A549 (cell line): ENCODE results near the gene LDAF1. TPM values are rescaled to one million over a fixed set of nuclear protein-coding genes. Genes with fewer than 3 reads are reported as not detected.

Source experiments
- ATAC-seq, 2 experiments: fragments of 200-7000 bp in 1 of 2; fragments of >200 bp in 1 of 2; cut with Nextera tagmentation in 1 of 2; cut with Tn5 transposase in 1 of 2; 3 replicates each; pipeline versions ENCODE4 v1.8.0 to v1.9.1; 2018 to 2020; ENCODE audit warnings: mild to moderate bottlenecking in 1 of 2, moderate library complexity in 1 of 2
- CTCF ChIA-PET: fragments of 300-600 bp; sonication (Branson Sonifier 250); formaldehyde crosslinking; extraction: SDS; loops from one replicate; lab custom pipeline; 2021; ENCODE audit warnings: antibody characterized with exemption, inconsistent platforms; lab: Yijun Ruan, JAX
- POLR2A ChIA-PET: fragments of 350-600 bp; formaldehyde crosslinking; extraction: SDS; loops from one replicate; lab custom pipeline; 2021; ENCODE audit warnings: antibody characterized with exemption, inconsistent platforms; lab: Yijun Ruan, JAX
- DNase-seq, 2 experiments: peaks; one replicate each; pipeline versions ENCODE4 v3.0.0 to v3.0.0-alpha.2; 2011 to 2016; ENCODE audit warnings: low read depth in 1 of 2, low spot score in 1 of 2
- FAIRE-seq: peaks from 2 replicates; lab custom pipeline; 2011; peaks lifted over from hg19 to GRCh38; lab: Jason Lieb, UNC
- H3K27ac ChIP-seq, 2 experiments: fragments of >200 bp; sonication (Bioruptor Twin); formaldehyde crosslinking; 3 replicates each; pipeline ENCODE4 v1.5.1; 2016 to 2017
- H3K4me1 ChIP-seq: fragments of >200 bp; sonication (Bioruptor Twin); formaldehyde crosslinking; 3 replicates; pipeline ENCODE4 v1.6.1; 2016
- H3K4me2 ChIP-seq: fragments of >200 bp; sonication (Bioruptor Twin); formaldehyde crosslinking; 3 replicates; pipeline ENCODE4 v1.6.1; 2016
- H3K4me3 ChIP-seq: fragments of >200 bp; sonication (Bioruptor Twin); formaldehyde crosslinking; 3 replicates; pipeline ENCODE4 v1.5.1; 2016
- H3K9me3 ChIP-seq: fragments of >200 bp; sonication (Bioruptor Twin); formaldehyde crosslinking; 3 replicates; pipeline ENCODE4 v1.6.1; 2016
- CBX8 ChIP-seq: fragments of 200-600 bp; sonication (generic); IDR thresholded peaks from 2 replicates; pipeline ENCODE4 v1.6.1; 2016
- CHD4 ChIP-seq: fragments of 200-600 bp; sonication (generic); IDR thresholded peaks from 2 replicates; pipeline ENCODE4 v1.6.1; 2016; ENCODE audit warnings: antibody characterized with exemption, mild to moderate bottlenecking, borderline replicate concordance
- E2F6 ChIP-seq: IDR thresholded peaks from 2 replicates; pipeline ENCODE4 v1.6.1; 2012; ENCODE audit warnings: low read depth, borderline replicate concordance
- EHF ChIP-seq: fragments of 250-450 bp; sonication (Bioruptor Pico); IDR thresholded peaks from 2 replicates; pipeline ENCODE4 v1.5.0; 2020; ENCODE audit warnings: mild to moderate bottlenecking
- EHMT2 ChIP-seq: fragments of 200-600 bp; sonication (generic); IDR thresholded peaks from 2 replicates; pipeline ENCODE4 v1.6.1; 2016; ENCODE audit warnings: antibody characterized with exemption, low read depth, mild to moderate bottlenecking, moderate library complexity
- EP300 ChIP-seq, 2 experiments: fragments of >200 bp; sonication (Bioruptor Twin); formaldehyde crosslinking; IDR thresholded peaks; 2 replicates in 1 of 2; 3 replicates in 1 of 2; pipeline ENCODE4 v1.6.1; 2016 to 2017
- FOSL2 ChIP-seq, 2 experiments: fragments of 450-650 bp in 1 of 2; fragments of >200 bp in 1 of 2; sonication (Bioruptor Twin) in 1 of 2; formaldehyde crosslinking; IDR thresholded peaks; 2 replicates each; pipeline versions ENCODE4 v1.5.0 to v1.6.1; 2016 to 2020; ENCODE audit warnings: mild to moderate bottlenecking in 1 of 2, moderate library complexity in 1 of 2
- GATA3 ChIP-seq: IDR thresholded peaks from 2 replicates; pipeline ENCODE4 v1.6.1; 2012; ENCODE audit warnings: borderline replicate concordance
- HES2 ChIP-seq: fragments of >200 bp; sonication (Bioruptor Twin); formaldehyde crosslinking; IDR thresholded peaks from 2 replicates; pipeline ENCODE4 v1.6.1; 2016
- HEYL ChIP-seq: fragments of 250-450 bp; sonication (Bioruptor Pico); IDR thresholded peaks from 2 replicates; pipeline ENCODE4 v1.8.0; 2021; ENCODE audit warnings: mild to moderate bottlenecking, moderate library complexity
- JUNB ChIP-seq: fragments of >200 bp; sonication (Bioruptor Twin); formaldehyde crosslinking; IDR thresholded peaks from 2 replicates; pipeline ENCODE4 v1.6.1; 2016
- KDM5A ChIP-seq: fragments of 200-600 bp; sonication (generic); IDR thresholded peaks from 2 replicates; pipeline ENCODE4 v1.6.1; 2016; ENCODE audit warnings: antibody characterized with exemption, mild to moderate bottlenecking
- MYC ChIP-seq: IDR thresholded peaks from 2 replicates; pipeline ENCODE4 v1.6.1; 2012; ENCODE audit warnings: mild to moderate bottlenecking, inconsistent platforms, low read length, improper control_type of control experiment, borderline replicate concordance
- PBX3 ChIP-seq: IDR thresholded peaks from 2 replicates; pipeline ENCODE4 v1.6.1; 2012
- PHF8 ChIP-seq: fragments of 200-600 bp; sonication (generic); IDR thresholded peaks from 2 replicates; pipeline ENCODE4 v1.6.1; 2016; ENCODE audit warnings: low read depth, mild to moderate bottlenecking, antibody characterized with exemption, moderate library complexity, borderline replicate concordance
- POLR2A ChIP-seq: IDR thresholded peaks from 2 replicates; pipeline ENCODE4 v1.6.1; 2012; ENCODE audit warnings: mild to moderate bottlenecking, low read length
- REST ChIP-seq: fragments of 200-600 bp; sonication (generic); IDR thresholded peaks from 2 replicates; pipeline ENCODE4 v1.6.1; 2016; ENCODE audit warnings: antibody characterized with exemption, mild to moderate bottlenecking, moderate library complexity
- RFX5 ChIP-seq: fragments of 450-650 bp; IDR thresholded peaks from 2 replicates; pipeline ENCODE4 v1.7.1; 2014; ENCODE audit warnings: antibody characterized with exemption, mild to moderate bottlenecking, moderate library complexity
- RNF2 ChIP-seq: fragments of 200-600 bp; sonication (generic); IDR thresholded peaks from 2 replicates; pipeline ENCODE4 v1.6.1; 2016; ENCODE audit warnings: low read depth, mild to moderate bottlenecking, antibody characterized with exemption, moderate library complexity, borderline replicate concordance
- SREBF2 ChIP-seq: fragments of 450-650 bp; IDR thresholded peaks from 2 replicates; pipeline ENCODE4 v1.6.1; 2014; ENCODE audit warnings: mild to moderate bottlenecking, moderate library complexity
- USF2 ChIP-seq: fragments of 450-650 bp; IDR thresholded peaks from 2 replicates; pipeline ENCODE4 v1.6.1; 2014; ENCODE audit warnings: antibody characterized with exemption
- ZFP36 ChIP-seq: fragments of 450-650 bp; IDR thresholded peaks from 2 replicates; pipeline ENCODE4 v1.6.1; 2014; ENCODE audit warnings: borderline replicate concordance; ENCODE audit not compliant: partially characterized antibody
- ZSCAN20 ChIP-seq: fragments of 250-450 bp; sonication (Bioruptor Pico); IDR thresholded peaks from 2 replicates; pipeline ENCODE4 v1.8.0; 2022; ENCODE audit warnings: mild to moderate bottlenecking, moderate library complexity
- WGBS: methylation state at CpG from one replicate; pipeline ENCODE4 v1.1.6; 2017; ENCODE audit errors: missing lambda C conversion rate; 5-methylcytosine and 5-hydroxymethylcytosine counted together
- polyA plus RNA-seq, 4 experiments: library from polyadenylated mRNA; depleted of rRNA in 3 of 4; stranded (reverse); fragments of >200 nt; fragmentation: RNase III in 1 of 4; extraction: RNeasy Plus Mini Kit Qiagen cat#74134 plus additional on column Dnase treatment in 1 of 4; gene quantifications; 2 replicates in 3 of 4; 3 replicates in 1 of 4; pipeline ENCODE4 v1.2.3, GENCODE V29; 2011 to 2017

The LDAF1 gene
- polyA plus RNA-seq, 2 of the 4 experiments (the other 2 are of a cell fraction): 13.8 to 14.4 TPM

- TF ChIP-seq REST: no peak
- TF ChIP-seq RNF2: no peak
- no peak for TF ChIP-seq MYC
- no peak for TF ChIP-seq GATA3
- no peak for TF ChIP-seq CHD4
- no peak for TF ChIP-seq SREBF2
- no peak for TF ChIP-seq CBX8
- no peak for TF ChIP-seq E2F6
- TF ChIP-seq PHF8: no peak
- no peak for TF ChIP-seq EHMT2
- no peak for TF ChIP-seq JUNB
- peak; percentile 96 for TF ChIP-seq EHF (CRISPR knock-in tag)
- TF ChIP-seq KDM5A: no peak
- no peak for TF ChIP-seq RFX5
- no peak for TF ChIP-seq HES2
- no peak for TF ChIP-seq POLR2A
- peak; percentile 94 for TF ChIP-seq ZSCAN20 (CRISPR knock-in tag)
- no peak for TF ChIP-seq ZFP36
- no peak for TF ChIP-seq FOSL2 (IDR thresholded peaks at IDR 0.05)
- TF ChIP-seq FOSL2 (CRISPR knock-in tag; IDR thresholded peaks at IDR 0.05): no peak
- TF ChIP-seq EP300 (IDR thresholded peaks at IDR 0.05): no peak
- no peak for TF ChIP-seq PBX3
- no peak for TF ChIP-seq USF2
- TF ChIP-seq, all 56 proteins: peak for 8
Observed at GRCh38 chr16:21222495-21223337, 64.2 kb downstream of the LDAF1 start (continued).

GRCh38 chr16:21223787-21224186 lies 65.3 kb downstream of the LDAF1 start:
- Histone ChIP-seq H3K27ac (no peak overlapping the region), H3K4me2 (no peak overlapping the region), H3K4me3 (no peak overlapping the region), H3K9me3 (no peaks in the 10 kb centered on the region), H3K4me1 (peaks cover 18% of the 10 kb centered on the region)
- no peak for TF ChIP-seq FOSL2 (IDR thresholded peaks at IDR 0.05)
- no peak for TF ChIP-seq FOSL2 (CRISPR knock-in tag; IDR thresholded peaks at IDR 0.05)
- no peak for TF ChIP-seq HEYL (CRISPR knock-in tag)
- FAIRE-seq: no peak
- POLR2A ChIA-PET: no interaction called here
- DNase-seq: no peak
- ATAC-seq: no peak
- WGBS: 83% methylated on average over 9 of the region's 9 CpGs
- CTCF ChIA-PET: interaction anchor here (1.6 kb wide), 1 partner anchor 35 kb away, joined by 4 read pairs; no protein-coding TSS in a partner anchor
